ENCODE results near the gene ADM2. TPM values are rescaled to one million over a fixed set of nuclear protein-coding genes. Genes with fewer than 3 reads are reported as not detected.

The ADM2 gene
- total RNA-seq, 1 experiment from 2014 or later: 11.9 TPM

GRCh38 chr22:50465066-50465930 is 16.0 kb upstream of the ADM2 start:
- no peaks in the 10 kb centered on the region for H4K20me1 ChIP-seq (ENCODE audit: control insufficient read depth, insufficient read depth, insufficient read length)
- H3K9ac ChIP-seq (ENCODE audit: extremely low read depth, insufficient read length, low read length): no peak overlapping the region
- no peak overlapping the region for H4K8ac ChIP-seq (replicated peaks; ENCODE audit: insufficient read length, low read depth, low read length)
- H3K4me1 ChIP-seq (ENCODE audit: insufficient read depth, low read length): no peaks in the 10 kb centered on the region
- H3K27me3 ChIP-seq (ENCODE audit: insufficient read depth, low read length): no peaks in the 10 kb centered on the region
- no peak overlapping the region for H2BK15ac ChIP-seq (ENCODE audit: low read depth, low read length)
- no peak overlapping the region for H4K91ac ChIP-seq (ENCODE audit: insufficient read length, low read depth, low read length)
- H3K4me2 ChIP-seq (ENCODE audit: insufficient read depth, insufficient read length, low read length): no peak overlapping the region
- no peaks in the 10 kb centered on the region for H3K23me2 ChIP-seq (ENCODE audit: insufficient read length, low read depth, low read length, poor library complexity, severe bottlenecking)
- DNase-seq: no peak
- H3T11ph ChIP-seq (ENCODE audit: low read length): no peak overlapping the region
- no peak overlapping the region for H2BK5ac ChIP-seq (ENCODE audit: insufficient read length, low read length)
- no peaks in the 10 kb centered on the region for H3K9me3 ChIP-seq (ENCODE audit: control insufficient read depth, low read depth, low read length)
- no peak overlapping the region for H3K18ac ChIP-seq (ENCODE audit: insufficient read length, low read depth, low read length)
- H3K56ac ChIP-seq (ENCODE audit: insufficient read length, low read depth, low read length): no peak overlapping the region
- no peak overlapping the region for H3K4ac ChIP-seq (ENCODE audit: low read depth, low read length)
- no peak overlapping the region for H2BK120ac ChIP-seq (ENCODE audit: low read depth, low read length, poor library complexity, severe bottlenecking)
- no peak overlapping the region for H2AK5ac ChIP-seq (ENCODE audit: insufficient read length, low read length)
- no peak overlapping the region for H3K27ac Mint-ChIP-seq
- no peak overlapping the region for H2BK20ac ChIP-seq (ENCODE audit: low read depth, low read length, poor library complexity, severe bottlenecking)
- no peak overlapping the region for H3K27ac ChIP-seq (ENCODE audit: insufficient read length, low read depth, low read length)
- H3K14ac ChIP-seq (ENCODE audit: insufficient read depth, low read length): no peak overlapping the region
- H3K79me1 ChIP-seq (ENCODE audit: insufficient read depth, low read depth, low read length, poor library complexity, severe bottlenecking): peaks cover 6% of the 10 kb centered on the region
- no CpG with 5 or more reads among the region's 30 CpGs for WGBS (ENCODE audit: extremely low coverage, insufficient read length, low lambda C conversion rate)
- no peak overlapping the region for H2AFZ ChIP-seq (ENCODE audit: low read length)
- H2BK12ac ChIP-seq (ENCODE audit: insufficient read length, low read depth, low read length): no peak overlapping the region
- no peaks in the 10 kb centered on the region for H3K9me3 Mint-ChIP-seq
- no peaks in the 10 kb centered on the region for H3K27me3 Mint-ChIP-seq (ENCODE audit: low read depth)
- H4K5ac ChIP-seq (ENCODE audit: insufficient read length, low read depth, low read length): no peak overlapping the region
- H3K4me1 Mint-ChIP-seq: peaks cover 3 to 8% of the 10 kb centered on the region in 2 experiments
- TF ChIP-seq, protein P1, sequence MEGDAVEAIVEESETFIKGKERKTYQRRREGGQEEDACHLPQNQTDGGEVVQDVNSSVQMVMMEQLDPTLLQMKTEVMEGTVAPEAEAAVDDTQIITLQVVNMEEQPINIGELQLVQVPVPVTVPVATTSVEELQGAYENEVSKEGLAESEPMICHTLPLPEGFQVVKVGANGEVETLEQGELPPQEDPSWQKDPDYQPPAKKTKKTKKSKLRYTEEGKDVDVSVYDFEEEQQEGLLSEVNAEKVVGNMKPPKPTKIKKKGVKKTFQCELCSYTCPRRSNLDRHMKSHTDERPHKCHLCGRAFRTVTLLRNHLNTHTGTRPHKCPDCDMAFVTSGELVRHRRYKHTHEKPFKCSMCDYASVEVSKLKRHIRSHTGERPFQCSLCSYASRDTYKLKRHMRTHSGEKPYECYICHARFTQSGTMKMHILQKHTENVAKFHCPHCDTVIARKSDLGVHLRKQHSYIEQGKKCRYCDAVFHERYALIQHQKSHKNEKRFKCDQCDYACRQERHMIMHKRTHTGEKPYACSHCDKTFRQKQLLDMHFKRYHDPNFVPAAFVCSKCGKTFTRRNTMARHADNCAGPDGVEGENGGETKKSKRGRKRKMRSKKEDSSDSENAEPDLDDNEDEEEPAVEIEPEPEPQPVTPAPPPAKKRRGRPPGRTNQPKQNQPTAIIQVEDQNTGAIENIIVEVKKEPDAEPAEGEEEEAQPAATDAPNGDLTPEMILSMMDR (conservative IDR thresholded peaks at IDR 0.05): no peak
- no peaks in the 10 kb centered on the region; the same call in 1 of the 2 replicates for H3K79me2 ChIP-seq (ENCODE audit: insufficient read depth, low read length)
- H3K36me3 Mint-ChIP-seq (ENCODE audit: insufficient read depth in 1 of 3, low read depth in 3 of 3): peaks cover 21 to 65% (median 59%) of the 10 kb centered on the region in 3 experiments
- no peak overlapping the region for H3K4me3 Mint-ChIP-seq
- H3K23ac ChIP-seq (ENCODE audit: insufficient read length, low read depth, low read length): no peak overlapping the region
